Measurements from ENCODE around the gene NFATC1. TPM values are rescaled to one million over a fixed set of nuclear protein-coding genes. Genes with fewer than 3 reads are reported as not detected.

NFATC1 gene
- total RNA-seq, 2 donors from 2014 or later: 5.2 to 5.9 TPM

- H3K4me3 ChIP-seq: no peak overlapping the region
- no peak overlapping the region for H3K27ac ChIP-seq
- ATAC-seq: no peak
- DNase-seq: no peak
- intact Hi-C loops (cut with DNase I): no loop called here
- no peaks in the 10 kb centered on the region for H3K9me3 ChIP-seq
- H3K36me3 ChIP-seq (replicated peaks in 1 of 2; ENCODE audit: insufficient read depth in 1 of 2, low read depth in 2 of 2): no peaks in the 10 kb centered on the region
- TF ChIP-seq CTCF (IDR thresholded peaks at IDR 0.05): no peak
- no peak for TF ChIP-seq POLR2A (IDR thresholded peaks at IDR 0.05)
- no peaks in the 10 kb centered on the region for H3K27me3 ChIP-seq
- no peaks in the 10 kb centered on the region for H3K4me1 ChIP-seq
- 83 to 95% methylated on average over 16 of the region's 16 CpGs for WGBS, 2 donors
Measured at GRCh38 chr18:79471046-79471445, 75.3 kb downstream of the NFATC1 start.

GRCh38 chr18:79471597-79471996 lies 75.9 kb downstream of the NFATC1 start:
- DNase-seq: no peak

GRCh38 chr18:79472176-79472575 lies 76.4 kb downstream of the NFATC1 start:
- no peaks in the 10 kb centered on the region for H3K9me3 ChIP-seq
- intact Hi-C loops (cut with DNase I): no loop called here
- no peak overlapping the region for H3K27ac ChIP-seq
- DNase-seq: no peak
- H3K4me1 ChIP-seq: no peaks in the 10 kb centered on the region
- 91 to 95% methylated on average over 8 to 10 of the region's 10 CpGs for WGBS, 2 donors
- no peaks in the 10 kb centered on the region for H3K27me3 ChIP-seq
- H3K36me3 ChIP-seq (replicated peaks in 1 of 2; ENCODE audit: insufficient read depth in 1 of 2, low read depth in 2 of 2): no peaks in the 10 kb centered on the region
- no peak overlapping the region for H3K4me3 ChIP-seq
- no peak for TF ChIP-seq POLR2A (IDR thresholded peaks at IDR 0.05)
- no peak for TF ChIP-seq CTCF (IDR thresholded peaks at IDR 0.05)
- no peak for ATAC-seq

More at GRCh38 chr18:79471597-79471996, 75.9 kb downstream of the NFATC1 start:
- Histone ChIP-seq H3K9me3 (no peaks in the 10 kb centered on the region), H3K27ac (no peak overlapping the region), H3K27me3 (no peaks in the 10 kb centered on the region), H3K4me1 (no peaks in the 10 kb centered on the region), H3K36me3 (replicated peaks in 1 of 2; ENCODE audit: insufficient read depth in 1 of 2, low read depth in 2 of 2) (no peaks in the 10 kb centered on the region), H3K4me3 (no peak overlapping the region)
- ATAC-seq: no peak
- intact Hi-C loops (cut with DNase I): no loop called here
- no peak for TF ChIP-seq CTCF (IDR thresholded peaks at IDR 0.05)
- no peak for TF ChIP-seq POLR2A (IDR thresholded peaks at IDR 0.05)
- WGBS, 2 donors: 87 to 90% methylated on average over 15 to 16 of the region's 16 CpGs

GRCh38 chr18:79472946-79473345 lies 77.2 kb downstream of the NFATC1 start:
- no peaks in the 10 kb centered on the region for H3K9me3 ChIP-seq
- H3K27me3 ChIP-seq: no peaks in the 10 kb centered on the region
- no peak for ATAC-seq
- intact Hi-C loops (cut with DNase I): no loop called here
- H3K27ac ChIP-seq: no peak overlapping the region
- TF ChIP-seq POLR2A (IDR thresholded peaks at IDR 0.05) (no peak), CTCF (IDR thresholded peaks at IDR 0.05) (no peak)
- H3K4me3 ChIP-seq: no peak overlapping the region
- no peaks in the 10 kb centered on the region for H3K4me1 ChIP-seq
- 95 to 100% methylated on average over 10 to 13 of the region's 13 CpGs for WGBS, 2 donors
- no peak for DNase-seq
- H3K36me3 ChIP-seq (replicated peaks in 1 of 2; ENCODE audit: insufficient read depth in 1 of 2, low read depth in 2 of 2): no peaks in the 10 kb centered on the region
